ENCODE results near the gene NSMF. TPM values are rescaled to one million over a fixed set of nuclear protein-coding genes. Genes with fewer than 3 reads are reported as not detected.

Gene NSMF
- polyA plus RNA-seq, 1 donor (not counting 4 experiments of a cell fraction or from before 2014, with no cell fraction given), result 29.5 TPM

GRCh38 chr9:137436761-137437600 is 22.2 kb downstream of the NSMF start:
- peaks cover 20% of the 10 kb centered on the region for H3K27me3 ChIP-seq (ENCODE audit: control insufficient read depth, extremely low read depth, insufficient read depth, low read length)
- TF ChIP-seq, protein P1, sequence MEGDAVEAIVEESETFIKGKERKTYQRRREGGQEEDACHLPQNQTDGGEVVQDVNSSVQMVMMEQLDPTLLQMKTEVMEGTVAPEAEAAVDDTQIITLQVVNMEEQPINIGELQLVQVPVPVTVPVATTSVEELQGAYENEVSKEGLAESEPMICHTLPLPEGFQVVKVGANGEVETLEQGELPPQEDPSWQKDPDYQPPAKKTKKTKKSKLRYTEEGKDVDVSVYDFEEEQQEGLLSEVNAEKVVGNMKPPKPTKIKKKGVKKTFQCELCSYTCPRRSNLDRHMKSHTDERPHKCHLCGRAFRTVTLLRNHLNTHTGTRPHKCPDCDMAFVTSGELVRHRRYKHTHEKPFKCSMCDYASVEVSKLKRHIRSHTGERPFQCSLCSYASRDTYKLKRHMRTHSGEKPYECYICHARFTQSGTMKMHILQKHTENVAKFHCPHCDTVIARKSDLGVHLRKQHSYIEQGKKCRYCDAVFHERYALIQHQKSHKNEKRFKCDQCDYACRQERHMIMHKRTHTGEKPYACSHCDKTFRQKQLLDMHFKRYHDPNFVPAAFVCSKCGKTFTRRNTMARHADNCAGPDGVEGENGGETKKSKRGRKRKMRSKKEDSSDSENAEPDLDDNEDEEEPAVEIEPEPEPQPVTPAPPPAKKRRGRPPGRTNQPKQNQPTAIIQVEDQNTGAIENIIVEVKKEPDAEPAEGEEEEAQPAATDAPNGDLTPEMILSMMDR (optimal IDR thresholded peaks at IDR 0.05 in 1 of 3, IDR thresholded peaks at IDR 0.05 in 1 of 3, conservative IDR thresholded peaks at IDR 0.05 in 1 of 3; ENCODE audit: extremely low read depth in 1 of 3, insufficient read depth in 2 of 3, low read length in 3 of 3), result no peak
- no peak for TF ChIP-seq EZH2 (IDR thresholded peaks at IDR 0.05; ENCODE audit: low read length)
- no peak overlapping the region for H2AFZ ChIP-seq (ENCODE audit: control insufficient read depth, low read length)
- DNase-seq (ENCODE audit: low read depth, low spot score) (no peak), FAIRE-seq (no peak)
- no peaks in the 10 kb centered on the region for H3K36me3 ChIP-seq (ENCODE audit: control insufficient read depth in 2 of 2, extremely low read depth in 1 of 2, insufficient read depth in 2 of 2, low read length in 2 of 2)
- H3K79me2 ChIP-seq (ENCODE audit: control insufficient read depth, insufficient read depth, low read length), result no peaks in the 10 kb centered on the region
- H3K27ac ChIP-seq (ENCODE audit: control insufficient read depth, insufficient read depth, low read length), result no peak overlapping the region
- H3K9me1 ChIP-seq (ENCODE audit: control insufficient read depth, extremely low read depth, insufficient read depth, low read length), result no peaks in the 10 kb centered on the region
- H3K4me2 ChIP-seq (ENCODE audit: control insufficient read depth, extremely low read depth, insufficient read depth, low read depth, low read length), result no peak overlapping the region
- dilution Hi-C loops (cut with MboI; ENCODE audit: extremely low pct_ligation_motif_present, low sequenced_read_pairs), result no loop called here
- no peak overlapping the region for H3K9ac ChIP-seq (ENCODE audit: control insufficient read depth, extremely low read depth, insufficient read depth, low read length)
- no peaks in the 10 kb centered on the region for H3K4me1 ChIP-seq (ENCODE audit: control insufficient read depth, extremely low read depth, insufficient read depth, low read length)
- H4K20me1 ChIP-seq (ENCODE audit: control insufficient read depth, extremely low read depth, insufficient read depth, low read length), result no peaks in the 10 kb centered on the region
- H3K9me3 ChIP-seq (ENCODE audit: control insufficient read depth, low read depth, low read length), result no peaks in the 10 kb centered on the region
- H3K4me3 ChIP-seq (ENCODE audit: control insufficient read depth in 2 of 3, extremely low read depth in 1 of 3, insufficient read depth in 2 of 3, low read depth in 1 of 3, low read length in 3 of 3), result no peak overlapping the region

GRCh38 chr9:137435980-137436760 is 23.0 kb downstream of the NSMF start:
- no peak overlapping the region for H3K4me2 ChIP-seq (ENCODE audit: control insufficient read depth, extremely low read depth, insufficient read depth, low read depth, low read length)
- H3K9ac ChIP-seq (ENCODE audit: control insufficient read depth, extremely low read depth, insufficient read depth, low read length), result no peak overlapping the region
- no peaks in the 10 kb centered on the region for H3K9me1 ChIP-seq (ENCODE audit: control insufficient read depth, extremely low read depth, insufficient read depth, low read length)
- no peak for FAIRE-seq
- H3K79me2 ChIP-seq (ENCODE audit: control insufficient read depth, insufficient read depth, low read length), result no peaks in the 10 kb centered on the region
- no peaks in the 10 kb centered on the region for H3K4me1 ChIP-seq (ENCODE audit: control insufficient read depth, extremely low read depth, insufficient read depth, low read length)
- H3K9me3 ChIP-seq (ENCODE audit: control insufficient read depth, low read depth, low read length), result no peaks in the 10 kb centered on the region
- peaks cover 20% of the 10 kb centered on the region for H3K27me3 ChIP-seq (ENCODE audit: control insufficient read depth, extremely low read depth, insufficient read depth, low read length)
- no peak overlapping the region for H2AFZ ChIP-seq (ENCODE audit: control insufficient read depth, low read length)
- dilution Hi-C loops (cut with MboI; ENCODE audit: extremely low pct_ligation_motif_present, low sequenced_read_pairs), result no loop called here
- no peaks in the 10 kb centered on the region for H3K36me3 ChIP-seq (ENCODE audit: control insufficient read depth in 2 of 2, extremely low read depth in 1 of 2, insufficient read depth in 2 of 2, low read length in 2 of 2)
- no peak overlapping the region for H3K4me3 ChIP-seq (ENCODE audit: control insufficient read depth in 2 of 3, extremely low read depth in 1 of 3, insufficient read depth in 2 of 3, low read depth in 1 of 3, low read length in 3 of 3)
- H3K27ac ChIP-seq (ENCODE audit: control insufficient read depth, insufficient read depth, low read length), result no peak overlapping the region
- no peak for TF ChIP-seq EZH2 (IDR thresholded peaks at IDR 0.05; ENCODE audit: low read length)
- TF ChIP-seq, protein P1 (optimal IDR thresholded peaks at IDR 0.05 in 1 of 3, IDR thresholded peaks at IDR 0.05 in 1 of 3, conservative IDR thresholded peaks at IDR 0.05 in 1 of 3; ENCODE audit: extremely low read depth in 1 of 3, insufficient read depth in 2 of 3, low read length in 3 of 3), result no peak
- no peak for DNase-seq (ENCODE audit: low read depth, low spot score)
- no peaks in the 10 kb centered on the region for H4K20me1 ChIP-seq (ENCODE audit: control insufficient read depth, extremely low read depth, insufficient read depth, low read length)

All from keratinocyte (primary cell).